Small intestine (tissue), 7 donors: ENCODE measurements around the gene PRKCE. TPM values are rescaled to one million over a fixed set of nuclear protein-coding genes. Genes with fewer than 3 reads are reported as not detected.

Source experiments
- DNase-seq, 2 donors: peaks; one replicate each; pipeline versions ENCODE4 v3.0.0 to v3.0.0-alpha.2; 2013
- FAIRE-seq: peaks from 2 replicates; lab custom pipeline; 2012; peaks lifted over from hg19 to GRCh38; lab: Jason Lieb, UNC
- H3K27ac ChIP-seq, 3 donors: one replicate each; pipeline ENCODE4 v1.5.1; 2013; ENCODE audit warnings: low read length in 2 of 3, mild to moderate bottlenecking in 2 of 3, control low read depth in 1 of 3, inconsistent platforms in 1 of 3, low read depth in 1 of 3, moderate library complexity in 1 of 3
- H3K27me3 ChIP-seq, 3 donors: one replicate each; pipeline ENCODE4 v1.6.1; 2013; ENCODE audit warnings: low read length in 3 of 3, inconsistent platforms in 1 of 3; ENCODE audit not compliant: control insufficient read depth in 3 of 3, insufficient read depth in 3 of 3
- H3K36me3 ChIP-seq, 3 donors: one replicate each; pipeline ENCODE4 v1.6.1; 2013; ENCODE audit warnings: low read length in 3 of 3, inconsistent platforms in 1 of 3, low read depth in 1 of 3, mild to moderate bottlenecking in 1 of 3, moderate library complexity in 1 of 3; ENCODE audit not compliant: control insufficient read depth in 3 of 3, insufficient read depth in 2 of 3
- H3K4me1 ChIP-seq, 3 donors: one replicate each; pipeline ENCODE4 v1.6.1; 2013; ENCODE audit warnings: low read length in 2 of 3, inconsistent platforms in 1 of 3, low read depth in 1 of 3, mild to moderate bottlenecking in 1 of 3, moderate library complexity in 1 of 3; ENCODE audit not compliant: control insufficient read depth in 3 of 3, insufficient read depth in 2 of 3
- H3K4me3 ChIP-seq, 3 donors: one replicate each; pipeline ENCODE4 v1.5.1; 2013; ENCODE audit warnings: low read length in 3 of 3, control low read depth in 1 of 3, inconsistent platforms in 1 of 3, low read depth in 1 of 3, mild to moderate bottlenecking in 1 of 3, moderate library complexity in 1 of 3
- H3K9me3 ChIP-seq, 2 donors: one replicate each; pipeline ENCODE4 v1.6.1; 2013; ENCODE audit warnings: low read depth in 1 of 2, low read length in 1 of 2; ENCODE audit not compliant: control insufficient read depth in 2 of 2, insufficient read depth in 1 of 2
- WGBS, 3 donors: extraction: QIAGEN DNeasy Blood & Tissue Kit; methylation state at CpG; one replicate each; pipeline ENCODE4 v1.1.7; 2013; 5-methylcytosine and 5-hydroxymethylcytosine counted together
- polyA plus RNA-seq, 4 donors: library from polyadenylated mRNA; stranded (reverse) in 3 of 4; unstranded in 1 of 4; fragments of 200-250 nt in 3 of 4; fragments of 120-200 nt in 1 of 4; gene quantifications; one replicate each; pipeline versions ENCODE4 v1.2.1 to v1.2.3, GENCODE V29; 2013
- donor health status: healthy with polysubstance abuse.
- donor health status: control.
- donor health status: control.
- donor health status: Bipolar disorder and iron deficiency.
- donor health status: healthy.

Gene PRKCE
- polyA plus RNA-seq, 4 donors = 2.2 to 7.1 (median 5.4) TPM

- FAIRE-seq = no peak
- DNase-seq = no peak
Measured at GRCh38 chr2:45637440-45637839, 14.0 kb upstream of the PRKCE start.

DNA sequence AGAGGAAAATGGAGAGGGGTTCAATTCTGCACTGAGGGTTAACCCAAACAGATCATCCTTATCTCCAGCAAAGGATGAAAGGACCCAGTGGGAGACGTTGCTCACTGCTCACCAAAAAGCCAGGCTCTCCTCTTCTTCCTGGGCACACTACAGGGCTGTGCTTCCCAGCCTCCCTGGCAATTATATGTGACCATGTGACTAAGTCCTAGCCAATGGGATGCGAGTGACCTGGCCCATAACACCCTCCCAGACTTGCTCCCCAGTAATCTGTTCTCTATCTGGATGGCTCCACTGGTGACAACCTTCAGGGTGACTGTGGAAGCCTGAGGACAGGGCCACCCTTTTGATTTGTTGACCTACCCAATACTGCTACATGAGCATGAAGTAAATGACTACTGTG is 10.9 kb upstream of the PRKCE start:
- H3K4me1 ChIP-seq = peaks cover 0 to 13% (median 0%) of the 10 kb centered on the region in 3 donors
- no peaks in the 10 kb centered on the region for H3K36me3 ChIP-seq
- H3K27ac ChIP-seq = no peak overlapping the region
- DNase-seq (no peak), FAIRE-seq (no peak)
- no peak overlapping the region for H3K4me3 ChIP-seq
- H3K27me3 ChIP-seq = peaks cover 0 to 16% (median 0%) of the 10 kb centered on the region in 3 donors
- 62 to 72% (median 63%) methylated on average over 2 of the region's 2 CpGs for WGBS, 3 donors
- no peaks in the 10 kb centered on the region for H3K9me3 ChIP-seq

More at GRCh38 chr2:45637440-45637839, 14.0 kb upstream of the PRKCE start:
- no peaks in the 10 kb centered on the region for H3K36me3 ChIP-seq
- H3K27me3 ChIP-seq = peaks cover 0 to 6% (median 0%) of the 10 kb centered on the region in 3 donors
- no peak overlapping the region for H3K27ac ChIP-seq
- H3K4me3 ChIP-seq = no peak overlapping the region
- WGBS, 3 donors = 61 to 87% (median 66%) methylated on average over 5 of the region's 5 CpGs
- no peaks in the 10 kb centered on the region for H3K4me1 ChIP-seq
- H3K9me3 ChIP-seq = no peaks in the 10 kb centered on the region

GRCh38 chr2:45643095-45643494 is 8.4 kb upstream of the PRKCE start:
- Histone ChIP-seq H3K4me3 (peak overlapping the region in 2 of 3 donors; percentile 64 to 72), H3K4me1 (peaks cover 0 to 19% (median 0%) of the 10 kb centered on the region in 3 donors), H3K36me3 (peaks cover 0 to 3% (median 0%) of the 10 kb centered on the region in 3 donors), H3K27ac (no peak overlapping the region), H3K27me3 (peaks cover 0 to 16% (median 0%) of the 10 kb centered on the region in 3 donors), H3K9me3 (no peaks in the 10 kb centered on the region)
- no peak for FAIRE-seq
- no peak for DNase-seq
- 19 to 27% (median 23%) methylated on average over 10 to 11 of the region's 11 CpGs for WGBS, 3 donors

GRCh38 chr2:45643543-45644542 is 7.6 kb upstream of the PRKCE start:
- H3K4me1 ChIP-seq = peaks cover 0 to 26% (median 0%) of the 10 kb centered on the region in 3 donors
- FAIRE-seq (no peak), DNase-seq (peak; percentile 66 to 87)
- peak overlapping the region in 2 of 3 donors; percentile 64 to 72 for H3K4me3 ChIP-seq
- peaks cover 0 to 3% (median 0%) of the 10 kb centered on the region in 3 donors for H3K36me3 ChIP-seq
- H3K27me3 ChIP-seq = peaks cover 0 to 15% (median 0%) of the 10 kb centered on the region in 3 donors
- peak overlapping the region in 1 of 3 donors; percentile 21 for H3K27ac ChIP-seq
- WGBS, 3 donors = 7 to 10% (median 9%) methylated on average over 45 to 49 of the region's 49 CpGs
- no peaks in the 10 kb centered on the region for H3K9me3 ChIP-seq

DNA sequence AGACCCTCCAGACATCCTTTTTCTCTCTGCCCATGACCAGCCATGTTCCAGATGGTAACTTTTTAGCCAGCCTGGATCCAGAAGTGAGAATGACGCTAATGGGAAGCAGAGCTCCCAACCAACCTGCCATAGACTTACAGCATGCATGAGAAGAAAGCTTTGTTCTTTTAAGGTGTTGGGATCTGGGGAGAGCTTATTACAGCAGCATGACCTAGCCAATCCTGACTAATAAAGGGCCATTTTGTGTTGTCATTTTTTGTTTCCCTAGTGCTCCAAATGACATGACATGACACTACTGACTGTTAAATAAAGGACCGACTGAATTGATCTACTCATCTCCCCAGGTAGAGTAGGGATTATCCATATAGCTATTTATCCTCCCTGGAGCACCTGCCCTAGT is 5.2 kb upstream of the PRKCE start:
- DNase-seq (no peak), FAIRE-seq (no peak)
- Histone ChIP-seq H3K4me1 (peaks cover 0 to 34% (median 0%) of the 10 kb centered on the region in 3 donors), H3K4me3 (no peak overlapping the region), H3K36me3 (peaks cover 0 to 3% (median 0%) of the 10 kb centered on the region in 3 donors), H3K9me3 (no peaks in the 10 kb centered on the region), H3K27ac (no peak overlapping the region), H3K27me3 (peaks cover 0 to 13% (median 0%) of the 10 kb centered on the region in 3 donors)
- WGBS, 3 donors = 92 to 96% (median 94%) methylated on average over 2 of the region's 2 CpGs

GRCh38 chr2:45647356-45647755 is 4.1 kb upstream of the PRKCE start:
- no peak overlapping the region for H3K4me3 ChIP-seq
- H3K36me3 ChIP-seq = peaks cover 0 to 3% (median 0%) of the 10 kb centered on the region in 3 donors
- 65 to 94% (median 79%) methylated on average over 9 of the region's 9 CpGs for WGBS, 3 donors
- peaks cover 0 to 34% (median 0%) of the 10 kb centered on the region in 3 donors for H3K4me1 ChIP-seq
- H3K9me3 ChIP-seq = no peaks in the 10 kb centered on the region
- FAIRE-seq (no peak), DNase-seq (no peak)
- peaks cover 0 to 11% (median 0%) of the 10 kb centered on the region in 3 donors for H3K27me3 ChIP-seq
- H3K27ac ChIP-seq = peak overlapping the region in 1 of 3 donors; percentile 97

- DNase-seq = peak; percentile 42 to 59
- peaks cover 0 to 3% (median 0%) of the 10 kb centered on the region in 3 donors for H3K36me3 ChIP-seq
- FAIRE-seq = no peak
- H3K27ac ChIP-seq = peak overlapping the region in 2 of 3 donors; percentile 36 to 97
- no peaks in the 10 kb centered on the region for H3K9me3 ChIP-seq
- peaks cover 0 to 4% (median 0%) of the 10 kb centered on the region in 3 donors for H3K27me3 ChIP-seq
- H3K4me1 ChIP-seq = peaks cover 0 to 38% (median 4%) of the 10 kb centered on the region in 3 donors
- no peak overlapping the region for H3K4me3 ChIP-seq
- WGBS, 3 donors = 92 to 97% (median 92%) methylated on average over 3 of the region's 3 CpGs
Measured at GRCh38 chr2:45647986-45648520, 3.4 kb upstream of the PRKCE start.

GRCh38 chr2:45648636-45649035 is 2.8 kb upstream of the PRKCE start:
- H3K36me3 ChIP-seq = peaks cover 0 to 3% (median 0%) of the 10 kb centered on the region in 3 donors
- WGBS, 3 donors = 77 to 86% (median 81%) methylated on average over 2 of the region's 2 CpGs
- peak overlapping the region in 1 of 3 donors; percentile 97 for H3K27ac ChIP-seq
- DNase-seq (peak in 1 of 2 donors; percentile 51), FAIRE-seq (no peak)
- no peaks in the 10 kb centered on the region for H3K9me3 ChIP-seq
- peaks cover 0 to 34% (median 4%) of the 10 kb centered on the region in 3 donors for H3K4me1 ChIP-seq
- H3K27me3 ChIP-seq = no peaks in the 10 kb centered on the region
- H3K4me3 ChIP-seq = no peak overlapping the region
